Hematopoietic multipotent progenitor cell (in vitro differentiated cells): ENCODE results near the gene PIAS3. TPM values are rescaled to one million over a fixed set of nuclear protein-coding genes. Genes with fewer than 3 reads are reported as not detected.
"Not testable (repeated sequence)": the region's sequence is repeated elsewhere in the genome, so short reads cannot be mapped to it uniquely, and the experiment has no call there.

Experiments
- DNase-seq, 3 donors: peaks; one replicate each; pipeline ENCODE4 v3.0.0-alpha.2; 2011 to 2015; ENCODE audit warnings: low read depth in 2 of 3, low spot score in 2 of 3
- total RNA-seq: library from RNA; depleted of rRNA; stranded (reverse); fragments of >200 nt; gene quantifications from one replicate; pipeline ENCODE4 v1.2.3, GENCODE V29; 2012

PIAS3 gene
- total RNA-seq, 1 donor, result 15.6 TPM

GRCh38 chr1:145877923-145878486, 19.1 kb upstream of the PIAS3 start:
- DNase-seq, result no peak

- no peak for DNase-seq
Measured at GRCh38 chr1:145874646-145875045, 15.8 kb upstream of the PIAS3 start.

GRCh38 chr1:145871994-145872924, 13.4 kb upstream of the PIAS3 start:
- DNase-seq, result peak in 2 of 3 donors; percentile 40 to 58

GRCh38 chr1:145868232-145868631, 9.4 kb upstream of the PIAS3 start:
- DNase-seq, result no peak

- no peak for DNase-seq
Measured at GRCh38 chr1:145863282-145864018, 4.6 kb upstream of the PIAS3 start.

- DNase-seq, result peak; percentile 33 to 77 (median 73)
Measured at GRCh38 chr1:145859491-145860023, 676 bp upstream of the PIAS3 start.

DNA sequence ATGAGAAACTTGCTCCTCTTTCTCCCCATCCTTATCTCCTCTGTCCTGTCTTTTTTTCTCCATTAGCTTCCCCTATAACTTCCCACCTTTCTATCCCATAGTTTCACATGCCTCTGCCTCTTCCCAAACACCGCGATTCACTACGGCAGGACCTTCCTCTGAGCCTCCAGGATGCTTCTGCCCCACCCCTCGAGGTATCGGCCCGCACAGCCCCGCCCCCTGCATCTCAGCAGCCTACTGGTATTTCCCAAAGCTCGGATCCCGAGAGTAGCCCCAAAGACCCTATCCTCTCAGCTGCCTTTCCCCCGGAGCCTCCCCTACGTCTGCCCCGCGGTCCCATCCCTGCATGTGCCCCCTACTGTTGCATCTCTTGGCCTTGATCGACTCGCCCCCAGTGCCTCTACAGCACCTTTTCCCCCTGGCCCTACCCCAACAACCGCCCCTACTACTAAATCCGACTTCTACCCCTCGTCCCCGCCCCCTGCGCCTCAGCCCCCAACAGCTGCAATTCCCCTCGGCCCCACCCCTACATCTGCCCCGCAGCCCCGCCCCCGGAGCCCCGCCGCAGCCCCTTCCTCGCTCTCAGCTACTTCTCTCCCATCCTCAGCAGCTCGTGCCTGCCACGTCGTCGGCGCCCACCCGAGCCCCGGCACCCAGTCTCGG, 512 bp downstream of the PIAS3 start:
- DNase-seq, result peak in 2 of 3 donors; percentile 75 to 83

DNA sequence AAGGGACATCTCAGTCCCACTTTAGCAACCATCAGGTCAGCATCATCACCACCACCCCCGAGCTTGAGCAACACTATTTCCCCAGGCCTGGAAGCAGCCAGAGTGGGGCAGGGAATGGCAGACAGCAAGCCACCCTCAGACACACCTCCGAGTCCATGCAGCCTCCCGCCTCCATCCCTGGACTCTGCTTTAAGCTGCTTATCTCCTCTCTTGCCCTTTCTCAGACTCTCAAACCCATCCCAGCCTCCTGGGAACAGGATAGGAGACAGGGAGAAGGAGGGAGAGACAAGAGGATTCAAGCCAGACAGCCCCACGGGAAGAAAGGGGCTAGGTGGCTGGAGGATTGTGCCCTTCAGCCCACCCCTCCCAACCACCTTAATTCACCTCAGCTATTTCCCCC, 1.7 kb downstream of the PIAS3 start:
- no peak for DNase-seq

- no peak for DNase-seq
Measured at GRCh38 chr1:145855426-145855948, 3.4 kb downstream of the PIAS3 start.

GRCh38 chr1:145849356-145850160, 9.3 kb downstream of the PIAS3 start:
- DNase-seq, result peak in 1 of 3 donors; percentile 31

GRCh38 chr1:145847827-145848226, 11.1 kb downstream of the PIAS3 start:
- DNase-seq, result no peak

GRCh38 chr1:145846201-145846612, 12.7 kb downstream of the PIAS3 start:
- DNase-seq, result peak in 2 of 3 donors; percentile 54 to 66

- DNase-seq, result peak; percentile 60 to 79 (median 76)
Measured at GRCh38 chr1:145845514-145846161, 13.2 kb downstream of the PIAS3 start, which contains the start of gene NUDT17. NUDT17 (plus strand) TSS chr1:145845630; CDS start chr1:145845641, 11 bp downstream.

DNA sequence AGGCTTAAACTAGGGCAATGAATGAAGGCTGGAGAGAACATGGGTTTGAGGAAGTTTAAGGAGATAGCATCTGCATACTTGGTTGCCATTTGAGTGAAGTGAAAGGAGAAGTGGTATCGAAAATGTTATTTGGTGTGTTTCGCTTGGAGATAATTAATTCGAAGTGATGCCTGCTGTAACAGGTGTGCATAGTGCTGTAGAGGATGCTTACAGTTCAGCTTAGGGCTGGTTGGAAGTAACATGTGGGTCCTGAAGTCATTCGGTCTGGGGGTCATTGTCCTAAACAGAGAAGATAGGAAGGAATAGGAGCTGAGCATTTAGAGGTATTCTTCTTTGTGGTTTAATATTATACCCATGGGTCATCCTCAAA, 13.8 kb downstream of the PIAS3 start:
- peak in 2 of 3 donors; percentile 36 to 73 for DNase-seq

DNA sequence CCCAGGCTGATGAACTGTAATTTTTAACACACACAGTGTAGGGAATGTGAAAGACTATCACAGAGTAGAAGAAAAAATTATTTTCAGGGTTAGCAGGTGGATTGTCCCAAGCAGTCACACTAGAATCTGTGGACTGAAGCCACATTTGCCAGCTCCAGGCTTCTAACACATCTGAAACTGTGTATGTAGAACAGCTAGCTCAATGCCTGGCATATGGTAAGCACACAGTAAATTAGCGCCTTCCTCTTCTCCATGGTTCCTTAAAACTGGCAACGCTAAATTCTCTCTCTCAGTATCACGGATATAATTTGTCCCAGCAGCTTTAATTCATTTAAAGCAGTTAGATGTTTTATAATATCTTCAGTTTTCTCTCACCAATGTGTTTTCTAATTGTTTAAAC, 15.8 kb downstream of the PIAS3 start:
- DNase-seq, result no peak

DNA sequence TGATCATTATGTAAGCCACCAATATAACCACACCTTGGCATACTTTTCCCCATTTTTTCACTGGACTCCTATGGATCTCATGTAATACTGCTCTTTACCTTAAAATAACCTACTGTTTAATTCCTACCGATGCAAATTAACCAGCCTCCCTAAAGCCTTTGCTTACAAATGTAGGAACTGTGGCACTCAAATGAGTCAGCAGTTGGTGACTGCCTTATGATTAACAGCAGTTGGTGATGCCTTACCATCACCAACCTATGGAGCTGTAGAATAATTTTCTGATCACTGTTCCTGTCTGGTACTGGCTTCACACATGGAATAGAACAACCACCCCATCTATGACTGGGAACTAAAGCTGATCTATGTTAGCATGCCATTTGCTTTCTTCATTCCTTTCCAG, 21.2 kb downstream of the PIAS3 start:
- DNase-seq, result no peak

GRCh38 chr1:145830810-145831209, 28.1 kb downstream of the PIAS3 start:
- DNase-seq, result not testable (repeated sequence)

- DNase-seq, result no peak
Measured at GRCh38 chr1:145828367-145829026, 30.4 kb downstream of the PIAS3 start.
